ENCODE results near the gene GJB6. TPM values are rescaled to one million over a fixed set of nuclear protein-coding genes. Genes with fewer than 3 reads are reported as not detected.

The GJB6 gene
- total and polyA plus RNA-seq, 4 donors, result 0.06 to 0.08 TPM; not detected in 2

DNA sequence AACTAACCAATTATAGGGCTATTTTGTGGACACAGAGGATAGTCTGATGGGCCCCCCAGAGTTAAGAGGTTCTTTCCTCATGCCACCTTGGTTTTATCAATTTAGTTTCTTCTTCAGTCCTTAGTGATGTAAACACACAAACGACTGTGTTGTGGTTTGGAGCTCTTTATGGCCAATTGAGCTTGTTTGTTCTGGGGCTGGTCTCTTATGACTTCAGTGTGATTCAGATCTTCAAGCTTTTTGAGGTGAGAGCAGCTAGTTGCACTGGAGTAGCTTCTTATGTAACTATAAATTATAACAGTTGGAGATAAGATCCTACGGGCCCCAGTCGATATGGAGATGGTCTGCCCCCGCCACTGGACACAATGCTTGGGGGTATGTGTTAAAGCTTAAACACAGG, 22.0 kb upstream of the GJB6 start:
- H3K27ac ChIP-seq (ENCODE audit: low read depth in 1 of 2, low read length in 2 of 2), result no peak overlapping the region
- H3K36me3 ChIP-seq (ENCODE audit: control insufficient read depth in 4 of 4, insufficient read depth in 3 of 4, low read depth in 1 of 4, low read length in 3 of 4), result no peaks in the 10 kb centered on the region
- no peak for DNase-seq (ENCODE audit: low spot score)
- no peaks in the 10 kb centered on the region for H3K9me3 ChIP-seq (ENCODE audit: control insufficient read depth in 4 of 4, low read length in 3 of 4)
- TF ChIP-seq, protein P1, sequence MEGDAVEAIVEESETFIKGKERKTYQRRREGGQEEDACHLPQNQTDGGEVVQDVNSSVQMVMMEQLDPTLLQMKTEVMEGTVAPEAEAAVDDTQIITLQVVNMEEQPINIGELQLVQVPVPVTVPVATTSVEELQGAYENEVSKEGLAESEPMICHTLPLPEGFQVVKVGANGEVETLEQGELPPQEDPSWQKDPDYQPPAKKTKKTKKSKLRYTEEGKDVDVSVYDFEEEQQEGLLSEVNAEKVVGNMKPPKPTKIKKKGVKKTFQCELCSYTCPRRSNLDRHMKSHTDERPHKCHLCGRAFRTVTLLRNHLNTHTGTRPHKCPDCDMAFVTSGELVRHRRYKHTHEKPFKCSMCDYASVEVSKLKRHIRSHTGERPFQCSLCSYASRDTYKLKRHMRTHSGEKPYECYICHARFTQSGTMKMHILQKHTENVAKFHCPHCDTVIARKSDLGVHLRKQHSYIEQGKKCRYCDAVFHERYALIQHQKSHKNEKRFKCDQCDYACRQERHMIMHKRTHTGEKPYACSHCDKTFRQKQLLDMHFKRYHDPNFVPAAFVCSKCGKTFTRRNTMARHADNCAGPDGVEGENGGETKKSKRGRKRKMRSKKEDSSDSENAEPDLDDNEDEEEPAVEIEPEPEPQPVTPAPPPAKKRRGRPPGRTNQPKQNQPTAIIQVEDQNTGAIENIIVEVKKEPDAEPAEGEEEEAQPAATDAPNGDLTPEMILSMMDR (IDR thresholded peaks at IDR 0.05; ENCODE audit: low read depth, low read length, missing input control), result no peak
- TF ChIP-seq RAD21 (IDR thresholded peaks at IDR 0.05) (no peak), RXRA (IDR thresholded peaks at IDR 0.05) (no peak), FOXA2 (IDR thresholded peaks at IDR 0.05) (no peak), NR2F2 (IDR thresholded peaks at IDR 0.05) (no peak), GABPA (IDR thresholded peaks at IDR 0.05 in 1 of 2, conservative IDR thresholded peaks at IDR 0.05 in 1 of 2) (no peak), TAF1 (conservative IDR thresholded peaks at IDR 0.05) (no peak), EGR1 (IDR thresholded peaks at IDR 0.05; ENCODE audit: low read depth in 2 of 2) (no peak), YY1 (IDR thresholded peaks at IDR 0.05) (no peak), HNF4G (IDR thresholded peaks at IDR 0.05) (no peak)
- TF ChIP-seq, protein P2, sequence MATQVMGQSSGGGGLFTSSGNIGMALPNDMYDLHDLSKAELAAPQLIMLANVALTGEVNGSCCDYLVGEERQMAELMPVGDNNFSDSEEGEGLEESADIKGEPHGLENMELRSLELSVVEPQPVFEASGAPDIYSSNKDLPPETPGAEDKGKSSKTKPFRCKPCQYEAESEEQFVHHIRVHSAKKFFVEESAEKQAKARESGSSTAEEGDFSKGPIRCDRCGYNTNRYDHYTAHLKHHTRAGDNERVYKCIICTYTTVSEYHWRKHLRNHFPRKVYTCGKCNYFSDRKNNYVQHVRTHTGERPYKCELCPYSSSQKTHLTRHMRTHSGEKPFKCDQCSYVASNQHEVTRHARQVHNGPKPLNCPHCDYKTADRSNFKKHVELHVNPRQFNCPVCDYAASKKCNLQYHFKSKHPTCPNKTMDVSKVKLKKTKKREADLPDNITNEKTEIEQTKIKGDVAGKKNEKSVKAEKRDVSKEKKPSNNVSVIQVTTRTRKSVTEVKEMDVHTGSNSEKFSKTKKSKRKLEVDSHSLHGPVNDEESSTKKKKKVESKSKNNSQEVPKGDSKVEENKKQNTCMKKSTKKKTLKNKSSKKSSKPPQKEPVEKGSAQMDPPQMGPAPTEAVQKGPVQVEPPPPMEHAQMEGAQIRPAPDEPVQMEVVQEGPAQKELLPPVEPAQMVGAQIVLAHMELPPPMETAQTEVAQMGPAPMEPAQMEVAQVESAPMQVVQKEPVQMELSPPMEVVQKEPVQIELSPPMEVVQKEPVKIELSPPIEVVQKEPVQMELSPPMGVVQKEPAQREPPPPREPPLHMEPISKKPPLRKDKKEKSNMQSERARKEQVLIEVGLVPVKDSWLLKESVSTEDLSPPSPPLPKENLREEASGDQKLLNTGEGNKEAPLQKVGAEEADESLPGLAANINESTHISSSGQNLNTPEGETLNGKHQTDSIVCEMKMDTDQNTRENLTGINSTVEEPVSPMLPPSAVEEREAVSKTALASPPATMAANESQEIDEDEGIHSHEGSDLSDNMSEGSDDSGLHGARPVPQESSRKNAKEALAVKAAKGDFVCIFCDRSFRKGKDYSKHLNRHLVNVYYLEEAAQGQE (IDR thresholded peaks at IDR 0.05), result no peak
- TF ChIP-seq, protein P3, sequence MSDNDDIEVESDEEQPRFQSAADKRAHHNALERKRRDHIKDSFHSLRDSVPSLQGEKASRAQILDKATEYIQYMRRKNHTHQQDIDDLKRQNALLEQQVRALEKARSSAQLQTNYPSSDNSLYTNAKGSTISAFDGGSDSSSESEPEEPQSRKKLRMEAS (IDR thresholded peaks at IDR 0.05), result no peak
- TF ChIP-seq, protein P4, sequence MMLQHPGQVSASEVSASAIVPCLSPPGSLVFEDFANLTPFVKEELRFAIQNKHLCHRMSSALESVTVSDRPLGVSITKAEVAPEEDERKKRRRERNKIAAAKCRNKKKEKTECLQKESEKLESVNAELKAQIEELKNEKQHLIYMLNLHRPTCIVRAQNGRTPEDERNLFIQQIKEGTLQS (IDR thresholded peaks at IDR 0.05), result no peak
- H3K9ac ChIP-seq (ENCODE audit: low read depth in 1 of 2, low read length in 2 of 2), result no peak overlapping the region
- WGBS, result 88% methylated on average over 4 of the region's 4 CpGs
- H3K27me3 ChIP-seq (ENCODE audit: control insufficient read depth in 4 of 4, insufficient read depth in 4 of 4, low read length in 3 of 4), result no peaks in the 10 kb centered on the region
- H3K4me1 ChIP-seq (ENCODE audit: control insufficient read depth in 4 of 4, insufficient read depth in 4 of 4, low read length in 3 of 4), result no peaks in the 10 kb centered on the region
- no peak overlapping the region for H3K4me3 ChIP-seq (ENCODE audit: low read depth in 1 of 3, low read length in 3 of 3)

DNA sequence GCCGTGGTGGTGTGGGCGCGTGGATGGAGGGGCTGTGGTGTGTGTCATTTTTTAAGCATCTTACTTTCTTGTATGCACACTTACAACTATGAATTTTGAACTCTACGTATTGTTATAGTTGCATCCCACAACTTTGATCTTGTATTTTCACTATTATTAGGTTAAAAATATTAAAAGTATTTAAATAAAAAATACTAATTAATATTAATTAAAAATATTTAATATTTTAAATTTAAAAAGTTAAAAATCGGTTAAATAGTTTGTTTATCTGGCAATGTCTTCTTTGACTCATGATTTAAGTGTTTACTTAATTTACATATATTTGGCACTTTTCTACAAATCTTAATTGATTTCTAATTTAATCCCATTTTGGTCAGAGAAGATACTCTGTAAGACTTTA, 17.8 kb upstream of the GJB6 start:
- no peak overlapping the region for H3K4me3 ChIP-seq (ENCODE audit: low read depth in 1 of 3, low read length in 3 of 3)
- no peak for DNase-seq (ENCODE audit: low spot score)
- WGBS, result 91% methylated on average over 5 of the region's 5 CpGs
- no peaks in the 10 kb centered on the region for H3K36me3 ChIP-seq (ENCODE audit: control insufficient read depth in 4 of 4, insufficient read depth in 3 of 4, low read depth in 1 of 4, low read length in 3 of 4)
- H3K9ac ChIP-seq (ENCODE audit: low read depth in 1 of 2, low read length in 2 of 2), result no peak overlapping the region
- H3K4me1 ChIP-seq (ENCODE audit: control insufficient read depth in 4 of 4, insufficient read depth in 4 of 4, low read length in 3 of 4), result no peaks in the 10 kb centered on the region
- no peak overlapping the region for H3K27ac ChIP-seq (ENCODE audit: low read depth in 1 of 2, low read length in 2 of 2)
- H3K27me3 ChIP-seq (ENCODE audit: control insufficient read depth in 4 of 4, insufficient read depth in 4 of 4, low read length in 3 of 4), result no peaks in the 10 kb centered on the region
- H3K9me3 ChIP-seq (ENCODE audit: control insufficient read depth in 4 of 4, low read length in 3 of 4), result no peaks in the 10 kb centered on the region
- TF ChIP-seq, protein P4 (IDR thresholded peaks at IDR 0.05), result no peak
- TF ChIP-seq RXRA (IDR thresholded peaks at IDR 0.05) (no peak), TAF1 (conservative IDR thresholded peaks at IDR 0.05) (no peak), JUND (IDR thresholded peaks at IDR 0.05) (no peak), FOXA2 (IDR thresholded peaks at IDR 0.05) (no peak), YY1 (IDR thresholded peaks at IDR 0.05) (no peak), FOXA1 (IDR thresholded peaks at IDR 0.05) (no peak), GABPA (IDR thresholded peaks at IDR 0.05 in 1 of 2, conservative IDR thresholded peaks at IDR 0.05 in 1 of 2) (no peak), HNF4G (IDR thresholded peaks at IDR 0.05) (no peak), SP1 (IDR thresholded peaks at IDR 0.05) (no peak)
- TF ChIP-seq, protein P5, sequence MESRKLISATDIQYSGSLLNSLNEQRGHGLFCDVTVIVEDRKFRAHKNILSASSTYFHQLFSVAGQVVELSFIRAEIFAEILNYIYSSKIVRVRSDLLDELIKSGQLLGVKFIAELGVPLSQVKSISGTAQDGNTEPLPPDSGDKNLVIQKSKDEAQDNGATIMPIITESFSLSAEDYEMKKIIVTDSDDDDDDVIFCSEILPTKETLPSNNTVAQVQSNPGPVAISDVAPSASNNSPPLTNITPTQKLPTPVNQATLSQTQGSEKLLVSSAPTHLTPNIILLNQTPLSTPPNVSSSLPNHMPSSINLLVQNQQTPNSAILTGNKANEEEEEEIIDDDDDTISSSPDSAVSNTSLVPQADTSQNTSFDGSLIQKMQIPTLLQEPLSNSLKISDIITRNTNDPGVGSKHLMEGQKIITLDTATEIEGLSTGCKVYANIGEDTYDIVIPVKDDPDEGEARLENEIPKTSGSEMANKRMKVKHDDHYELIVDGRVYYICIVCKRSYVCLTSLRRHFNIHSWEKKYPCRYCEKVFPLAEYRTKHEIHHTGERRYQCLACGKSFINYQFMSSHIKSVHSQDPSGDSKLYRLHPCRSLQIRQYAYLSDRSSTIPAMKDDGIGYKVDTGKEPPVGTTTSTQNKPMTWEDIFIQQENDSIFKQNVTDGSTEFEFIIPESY (IDR thresholded peaks at IDR 0.05), result no peak
- TF ChIP-seq, protein P2 (IDR thresholded peaks at IDR 0.05), result no peak
- TF ChIP-seq, protein P3 (IDR thresholded peaks at IDR 0.05), result no peak
- TF ChIP-seq, protein P1 (IDR thresholded peaks at IDR 0.05; ENCODE audit: low read depth, low read length, missing input control), result no peak

All from liver (tissue), 9 donors.